Gastrocnemius medialis (tissue), 4 donors: ENCODE data around the gene ATXN10.

Experiments
- POLR2A ChIP-seq, 2 donors: fragments of 450-650 bp; IDR thresholded peaks; one replicate each; pipeline ENCODE4 v1.6.1; 2017; ENCODE audit warnings: antibody characterized with exemption in 2 of 2, mild to moderate bottlenecking in 2 of 2, moderate library complexity in 2 of 2
- TF ChIP-seq, protein P1 (sequence below), 5 experiments: fragments of 450-650 bp in 3 of 5; fragments of 200-600 bp in 2 of 5; sonication (generic) in 2 of 5; IDR thresholded peaks in 4 of 5; conservative IDR thresholded peaks in 1 of 5; 1 replicate in 4 of 5; 2 replicates in 1 of 5; pipeline ENCODE4 v1.5.1; 2016 to 2019; ENCODE audit warnings: antibody characterized with exemption in 5 of 5, mild to moderate bottlenecking in 3 of 5, moderate library complexity in 3 of 5

GRCh38 chr22:45840483-45840882, 168.8 kb downstream of the ATXN10 start:
- TF ChIP-seq, protein P1, sequence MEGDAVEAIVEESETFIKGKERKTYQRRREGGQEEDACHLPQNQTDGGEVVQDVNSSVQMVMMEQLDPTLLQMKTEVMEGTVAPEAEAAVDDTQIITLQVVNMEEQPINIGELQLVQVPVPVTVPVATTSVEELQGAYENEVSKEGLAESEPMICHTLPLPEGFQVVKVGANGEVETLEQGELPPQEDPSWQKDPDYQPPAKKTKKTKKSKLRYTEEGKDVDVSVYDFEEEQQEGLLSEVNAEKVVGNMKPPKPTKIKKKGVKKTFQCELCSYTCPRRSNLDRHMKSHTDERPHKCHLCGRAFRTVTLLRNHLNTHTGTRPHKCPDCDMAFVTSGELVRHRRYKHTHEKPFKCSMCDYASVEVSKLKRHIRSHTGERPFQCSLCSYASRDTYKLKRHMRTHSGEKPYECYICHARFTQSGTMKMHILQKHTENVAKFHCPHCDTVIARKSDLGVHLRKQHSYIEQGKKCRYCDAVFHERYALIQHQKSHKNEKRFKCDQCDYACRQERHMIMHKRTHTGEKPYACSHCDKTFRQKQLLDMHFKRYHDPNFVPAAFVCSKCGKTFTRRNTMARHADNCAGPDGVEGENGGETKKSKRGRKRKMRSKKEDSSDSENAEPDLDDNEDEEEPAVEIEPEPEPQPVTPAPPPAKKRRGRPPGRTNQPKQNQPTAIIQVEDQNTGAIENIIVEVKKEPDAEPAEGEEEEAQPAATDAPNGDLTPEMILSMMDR (IDR thresholded peaks at IDR 0.05 in 4 of 5, conservative IDR thresholded peaks at IDR 0.05 in 1 of 5): no peak
- TF ChIP-seq POLR2A (IDR thresholded peaks at IDR 0.05): no peak
